OCI-LY1 (cell line): Measurements from ENCODE around the gene UPF2.

Experiments used
- CTCF ChIP-seq: fragments of 200-600 bp; sonication (generic), shearing (Covaris generic); IDR thresholded peaks from 2 replicates; pipeline ENCODE4 v1.5.1; 2017; ENCODE audit warnings: mild to moderate bottlenecking, antibody characterized with exemption, low read length, moderate library complexity, mixed read lengths
- EZH2 ChIP-seq: fragments of 200-600 bp; sonication (generic), shearing (Covaris generic); IDR thresholded peaks from 2 replicates; pipeline ENCODE4 v1.8.0; 2017; ENCODE audit warnings: borderline replicate concordance, mixed run types, mild to moderate bottlenecking, antibody characterized with exemption, low read length, moderate library complexity, mixed read lengths

DNA sequence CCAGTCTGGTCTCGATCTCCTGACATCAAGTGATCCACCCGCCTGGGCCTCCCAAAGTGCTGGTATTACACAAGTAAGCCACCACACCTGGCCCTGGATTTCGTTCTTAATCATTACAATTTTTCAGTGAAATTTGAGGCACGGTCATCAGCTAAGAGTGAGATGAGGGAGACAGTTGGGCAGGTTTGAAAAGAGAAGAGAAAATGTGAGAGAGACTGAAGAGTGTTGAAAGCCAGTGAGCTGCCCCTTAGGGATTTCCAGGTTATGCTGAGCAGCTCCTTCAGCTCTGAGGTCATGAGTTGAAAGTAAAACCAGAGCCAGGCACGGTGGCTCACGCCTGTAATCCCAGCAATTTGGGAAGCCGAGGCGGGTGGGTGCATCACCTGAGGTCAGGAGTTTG lies 5.9 kb upstream of the UPF2 start:
- TF ChIP-seq EZH2 = no peak
- TF ChIP-seq CTCF = no peak
